CD14-positive monocyte (primary cell): Measurements from ENCODE around the gene GALNT10. TPM values are rescaled to one million over a fixed set of nuclear protein-coding genes. Genes with fewer than 3 reads are reported as not detected.

Experiments
- DNase-seq, 3 donors: peaks; one replicate each; pipeline ENCODE4 v3.0.0-alpha.2; 2011 to 2022
- H2AFZ ChIP-seq: 2 replicates; pipeline ENCODE4 v1.6.0; 2012; ENCODE audit warnings: mild to moderate bottlenecking, low read depth, low read length, inconsistent platforms; ENCODE audit not compliant: insufficient read depth, poor library complexity, severe bottlenecking
- H3K27ac ChIP-seq, 2 donors: 1 replicate in 1 of 2; 2 replicates in 1 of 2; pipeline ENCODE4 v1.5.1; 2012 to 2013; ENCODE audit warnings: low read length in 2 of 2, control low read depth in 1 of 2, inconsistent platforms in 1 of 2, low read depth in 1 of 2, mild to moderate bottlenecking in 1 of 2
- H3K27me3 ChIP-seq, 2 donors: one replicate each; pipeline versions ENCODE4 v1.6.0 to v1.6.1; 2011 to 2013; ENCODE audit warnings: low read length in 2 of 2; ENCODE audit not compliant: control insufficient read depth in 2 of 2, insufficient read depth in 2 of 2
- H3K36me3 ChIP-seq, 2 donors: replicated peaks in 1 of 2; 1 replicate in 1 of 2; 2 replicates in 1 of 2; pipeline versions ENCODE4 v1.5.1 to v1.6.1; 2012 to 2013; ENCODE audit warnings: low read length in 2 of 2, control low read depth in 1 of 2, inconsistent platforms in 1 of 2, mild to moderate bottlenecking in 1 of 2; ENCODE audit not compliant: insufficient read depth in 2 of 2, control insufficient read depth in 1 of 2
- H3K4me1 ChIP-seq, 2 donors: 1 replicate in 1 of 2; 2 replicates in 1 of 2; pipeline versions ENCODE4 v1.5.1 to v1.6.1; 2012 to 2013; ENCODE audit warnings: low read length in 2 of 2, control low read depth in 1 of 2, inconsistent platforms in 1 of 2, mild to moderate bottlenecking in 1 of 2, moderate library complexity in 1 of 2; ENCODE audit not compliant: insufficient read depth in 2 of 2, control insufficient read depth in 1 of 2
- H3K4me2 ChIP-seq: replicated peaks from 2 replicates; pipeline ENCODE3; 2012; ENCODE audit warnings: low read length, moderate library complexity, mild to moderate bottlenecking; ENCODE audit not compliant: poor library complexity, severe bottlenecking; ENCODE audit errors: extremely low read depth
- H3K4me3 ChIP-seq, 3 experiments: fragments of 200-600 bp in 1 of 3; sonication (generic) in 1 of 3; replicated peaks in 1 of 3; 1 replicate in 2 of 3; 2 replicates in 1 of 3; pipeline ENCODE4 v1.5.1; 2011 to 2013; ENCODE audit warnings: low read length in 3 of 3, mild to moderate bottlenecking in 3 of 3, control low read depth in 2 of 3, low read depth in 2 of 3, inconsistent platforms in 1 of 3, moderate library complexity in 1 of 3
- H3K79me2 ChIP-seq: 2 replicates; pipeline ENCODE4 v1.6.0; 2012; ENCODE audit warnings: mild to moderate bottlenecking, control low read depth, inconsistent platforms, low read length, moderate library complexity; ENCODE audit not compliant: insufficient read depth
- H3K9ac ChIP-seq: 2 replicates; pipeline ENCODE4 v1.6.0; 2017; ENCODE audit warnings: low read length, mild to moderate bottlenecking; ENCODE audit not compliant: insufficient read depth, poor library complexity, severe bottlenecking
- H3K9me3 ChIP-seq, 2 donors: replicated peaks in 1 of 2; 1 replicate in 1 of 2; 2 replicates in 1 of 2; pipeline versions ENCODE4 v1.5.1 to v1.6.1; 2012 to 2013; ENCODE audit warnings: low read length in 2 of 2, control low read depth in 1 of 2; ENCODE audit not compliant: control insufficient read depth in 1 of 2, insufficient read depth in 1 of 2
- H4K20me1 ChIP-seq: 2 replicates; pipeline ENCODE4 v1.6.0; 2012; ENCODE audit warnings: mild to moderate bottlenecking, low read length, control low read depth, moderate library complexity; ENCODE audit not compliant: insufficient read depth
- H3K27ac Mint-ChIP-seq, 7 donors: one replicate each; pipeline ENCODE4 v1.8.0; 2020; ENCODE audit warnings: mild to moderate bottlenecking in 7 of 7, mixed read lengths in 7 of 7, moderate library complexity in 6 of 7, inconsistent platforms in 2 of 7
- H3K27me3 Mint-ChIP-seq, 3 donors: one replicate each; pipeline ENCODE4 v1.8.0; 2021 to 2022; ENCODE audit warnings: low read depth in 3 of 3, mild to moderate bottlenecking in 3 of 3, mixed read lengths in 3 of 3, moderate library complexity in 3 of 3, inconsistent platforms in 1 of 3
- H3K36me3 Mint-ChIP-seq, 2 donors: one replicate each; pipeline ENCODE4 v1.8.0; 2020; ENCODE audit warnings: mixed read lengths in 2 of 2, inconsistent platforms in 1 of 2, mild to moderate bottlenecking in 1 of 2
- H3K4me1 Mint-ChIP-seq: one replicate; pipeline ENCODE4 v1.8.0; 2020; ENCODE audit warnings: mild to moderate bottlenecking, mixed read lengths
- H3K4me3 Mint-ChIP-seq, 2 donors: one replicate each; pipeline ENCODE4 v1.8.0; 2020; ENCODE audit warnings: mild to moderate bottlenecking in 2 of 2, mixed read lengths in 2 of 2, moderate library complexity in 1 of 2
- H3K9me3 Mint-ChIP-seq, 7 donors: one replicate each; pipeline ENCODE4 v1.8.0; 2020 to 2022; ENCODE audit warnings: mixed read lengths in 7 of 7, mild to moderate bottlenecking in 6 of 7, moderate library complexity in 6 of 7, inconsistent platforms in 2 of 7
- CTCF ChIP-seq: fragments of 200-600 bp; IDR thresholded peaks from one replicate; pipeline ENCODE4 v1.8.0; 2022; ENCODE audit warnings: antibody characterized with exemption, mild to moderate bottlenecking
- WGBS: methylation state at CpG from one replicate; pipeline ENCODE4 v1.1.5; 2013; ENCODE audit warnings: missing lambda C conversion rate; ENCODE audit not compliant: insufficient coverage; 5-methylcytosine and 5-hydroxymethylcytosine counted together
- intact Hi-C, 2 donors: fragments of 100-400 bp; cut with micrococcal nuclease; formaldehyde crosslinking; loops; one replicate each; pipeline versions ENCODE4 v1.15.0 to v1.15.1; 2023
- polyA plus RNA-seq, 3 donors: library from polyadenylated mRNA; depleted of rRNA in 1 of 3; unstranded in 2 of 3; stranded (reverse) in 1 of 3; fragments of 300-500 nt in 2 of 3; fragments of >200 nt in 1 of 3; fragmentation: Illumina TruSeq in 2 of 3; gene quantifications; 1 replicate in 2 of 3; 2 replicates in 1 of 3; pipeline ENCODE4 v1.2.3, GENCODE V29; 2012 to 2021

The GALNT10 gene
- polyA plus RNA-seq, 3 donors = 6.2 to 11.6 (median 7.3) TPM

- Histone ChIP-seq H3K9me3 (no peaks in the 10 kb centered on the region), H2AFZ (no peak overlapping the region), H3K36me3 (peaks cover 0 to 4% of the 10 kb centered on the region in 2 donors), H3K79me2 (no peaks in the 10 kb centered on the region), H3K4me1 (peaks cover 8% of the 10 kb centered on the region in 2 donors), H3K4me3 (no peak overlapping the region), H4K20me1 (no peaks in the 10 kb centered on the region), H3K4me2 (no peak overlapping the region), H3K27ac (no peak overlapping the region), H3K27me3 (peaks cover 0 to 2% of the 10 kb centered on the region in 2 donors), H3K9ac (no peak overlapping the region)
- H3K36me3 Mint-ChIP-seq = peaks cover 10 to 24% of the 10 kb centered on the region in 2 donors
- 90% methylated on average over 8 of the region's 9 CpGs for WGBS
- H3K9me3 Mint-ChIP-seq = no peaks in the 10 kb centered on the region
- TF ChIP-seq CTCF = no peak
- peaks cover 1 to 5% (median 5%) of the 10 kb centered on the region in 3 donors for H3K27me3 Mint-ChIP-seq
- no peak for DNase-seq
- H3K4me1 Mint-ChIP-seq = peaks cover 8% of the 10 kb centered on the region
- intact Hi-C loops = loop anchor here (5.0 to 10.0 kb wide), 2 partner anchors 330 to 427 kb away; no protein-coding TSS in a partner anchor
- H3K27ac Mint-ChIP-seq = no peak overlapping the region
- no peak overlapping the region for H3K4me3 Mint-ChIP-seq
Measured at GRCh38 chr5:154401931-154402330, 211.4 kb downstream of the GALNT10 start.

GRCh38 chr5:154402611-154403010, 212.1 kb downstream of the GALNT10 start:
- Histone ChIP-seq H3K4me3 (no peak overlapping the region), H2AFZ (no peak overlapping the region), H3K4me1 (peaks cover 8% of the 10 kb centered on the region in 2 donors), H3K9ac (no peak overlapping the region), H3K9me3 (no peaks in the 10 kb centered on the region), H3K4me2 (no peak overlapping the region), H3K79me2 (no peaks in the 10 kb centered on the region), H3K36me3 (peaks cover 0 to 4% of the 10 kb centered on the region in 2 donors), H4K20me1 (no peaks in the 10 kb centered on the region), H3K27ac (no peak overlapping the region), H3K27me3 (peaks cover 0 to 2% of the 10 kb centered on the region in 2 donors)
- peaks cover 1 to 5% (median 5%) of the 10 kb centered on the region in 3 donors for H3K27me3 Mint-ChIP-seq
- no peaks in the 10 kb centered on the region for H3K9me3 Mint-ChIP-seq
- WGBS = 92% methylated on average over 8 of the region's 10 CpGs
- H3K27ac Mint-ChIP-seq = no peak overlapping the region
- TF ChIP-seq CTCF = no peak
- no peak overlapping the region for H3K4me3 Mint-ChIP-seq
- peaks cover 8% of the 10 kb centered on the region for H3K4me1 Mint-ChIP-seq
- DNase-seq = no peak
- intact Hi-C loops = loop anchor here (5.0 to 10.0 kb wide), 2 partner anchors 330 to 428 kb away; no protein-coding TSS in a partner anchor
- peaks cover 10 to 22% of the 10 kb centered on the region in 2 donors for H3K36me3 Mint-ChIP-seq
